HTR-8/SVneo (cell line): ENCODE measurements around the gene OIT3.
A peak's percentile ranks its signal among the peaks of the same experiment; 100 is the strongest.

Source experiments
- DNase-seq: peaks from one replicate; pipeline ENCODE4 v3.0.0; 2011; ENCODE audit warnings: low spot score, mixed read lengths; ENCODE audit not compliant: insufficient read length
- FAIRE-seq: peaks from 2 replicates; lab custom pipeline; 2011; peaks lifted over from hg19 to GRCh38; lab: Jason Lieb, UNC

OIT3 gene

GRCh38 chr10:72893136-72893798 is at the start of gene OIT3:
Gene OIT3, plus strand, starts transcription at chr10:72893739. Its CDS starts 60 bp downstream, at chr10:72893799.
- no peak for FAIRE-seq
- no peak for DNase-seq

- FAIRE-seq (peak; percentile 49), DNase-seq (peak; percentile 11)
Observed at GRCh38 chr10:72846238-72846637, 47.3 kb upstream of the OIT3 start.

- DNase-seq (no peak), FAIRE-seq (no peak)
Observed at GRCh38 chr10:72847681-72848080, 45.9 kb upstream of the OIT3 start.

- FAIRE-seq (no peak), DNase-seq (no peak)
Observed at GRCh38 chr10:72850861-72851260, 42.7 kb upstream of the OIT3 start.

GRCh38 chr10:72851509-72851908 is 42.0 kb upstream of the OIT3 start:
- FAIRE-seq (no peak), DNase-seq (no peak)

- FAIRE-seq (no peak), DNase-seq (no peak)
Observed at GRCh38 chr10:72852508-72852907, 41.0 kb upstream of the OIT3 start.

- FAIRE-seq = no peak
- no peak for DNase-seq
Observed at GRCh38 chr10:72855129-72855528, 38.4 kb upstream of the OIT3 start.

GRCh38 chr10:72855790-72856189 is 37.7 kb upstream of the OIT3 start:
- DNase-seq (no peak), FAIRE-seq (no peak)

- no peak for DNase-seq
- no peak for FAIRE-seq
Observed at GRCh38 chr10:72858067-72858466, 35.5 kb upstream of the OIT3 start.

- FAIRE-seq (no peak), DNase-seq (no peak)
Observed at GRCh38 chr10:72862957-72863356, 30.6 kb upstream of the OIT3 start.

- peak; percentile 38 for DNase-seq
Observed at GRCh38 chr10:72875250-72876055, 18.1 kb upstream of the OIT3 start.

GRCh38 chr10:72879245-72879644 is 14.3 kb upstream of the OIT3 start:
- DNase-seq (no peak), FAIRE-seq (no peak)

More at GRCh38 chr10:72875250-72876055, 18.1 kb upstream of the OIT3 start:
- FAIRE-seq = no peak

- FAIRE-seq (no peak), DNase-seq (no peak)
Observed at GRCh38 chr10:72881291-72881690, 12.2 kb upstream of the OIT3 start.

- DNase-seq (no peak), FAIRE-seq (no peak)
Observed at GRCh38 chr10:72883861-72884260, 9.7 kb upstream of the OIT3 start.

GRCh38 chr10:72885953-72886352 is 7.6 kb upstream of the OIT3 start:
- no peak for DNase-seq
- FAIRE-seq = no peak

- no peak for FAIRE-seq
- no peak for DNase-seq
Observed at GRCh38 chr10:72886621-72887020, 6.9 kb upstream of the OIT3 start.

GRCh38 chr10:72887043-72887442 is 6.5 kb upstream of the OIT3 start:
- DNase-seq = no peak
- no peak for FAIRE-seq

- FAIRE-seq = no peak
- no peak for DNase-seq
Observed at GRCh38 chr10:72888151-72888638, 5.3 kb upstream of the OIT3 start.

- peak; percentile 49 for FAIRE-seq
- no peak for DNase-seq
Observed at GRCh38 chr10:72889391-72889831, 4.1 kb upstream of the OIT3 start.

GRCh38 chr10:72890086-72890485 is 3.5 kb upstream of the OIT3 start:
- FAIRE-seq (no peak), DNase-seq (no peak)

GRCh38 chr10:72895236-72895850 is 1.8 kb downstream of the OIT3 start:
- DNase-seq (no peak), FAIRE-seq (no peak)
